Progenitor cell of endocrine pancreas (in vitro differentiated cells): ENCODE results near the gene STAT4. TPM values are rescaled to one million over a fixed set of nuclear protein-coding genes. Genes with fewer than 3 reads are reported as not detected.

Source experiments
- DNase-seq: peaks from one replicate; pipeline ENCODE4 v3.0.0; 2021; ENCODE audit warnings: low spot score; ENCODE audit not compliant: unreplicated experiment
- H3K27ac Mint-ChIP-seq: 2 replicates; pipeline ENCODE4 v1.8.0; 2021; ENCODE audit warnings: mild to moderate bottlenecking, moderate library complexity, mixed read lengths
- H3K27me3 Mint-ChIP-seq: 2 replicates; pipeline ENCODE4 v1.8.0; 2021; ENCODE audit warnings: mixed read lengths
- H3K36me3 Mint-ChIP-seq: 2 replicates; pipeline ENCODE4 v1.8.0; 2022; ENCODE audit warnings: mixed read lengths; ENCODE audit not compliant: insufficient read depth
- H3K4me1 Mint-ChIP-seq: 2 replicates; pipeline ENCODE4 v1.8.0; 2021; ENCODE audit warnings: low read depth, mixed read lengths
- H3K4me3 Mint-ChIP-seq: 2 replicates; pipeline ENCODE4 v1.8.0; 2021; ENCODE audit warnings: low read depth, mild to moderate bottlenecking, moderate library complexity, mixed read lengths
- H3K9me3 Mint-ChIP-seq: 2 replicates; pipeline ENCODE4 v1.8.0; 2021; ENCODE audit warnings: low read depth, mixed read lengths
- total RNA-seq: library from RNA; stranded (reverse); gene quantifications from 2 replicates; pipeline ENCODE4 v1.2.1, GENCODE V29; 2021
- TF ChIP-seq, protein P1 (sequence below): fragments of 200-600 bp; sonication (generic); IDR thresholded peaks from one replicate; pipeline ENCODE4 v1.5.0; 2021; ENCODE audit warnings: antibody characterized with exemption, mild to moderate bottlenecking; ENCODE audit not compliant: unreplicated experiment

STAT4 gene
- total RNA-seq, 1 donor from 2014 or later, result 18.8 TPM

DNA sequence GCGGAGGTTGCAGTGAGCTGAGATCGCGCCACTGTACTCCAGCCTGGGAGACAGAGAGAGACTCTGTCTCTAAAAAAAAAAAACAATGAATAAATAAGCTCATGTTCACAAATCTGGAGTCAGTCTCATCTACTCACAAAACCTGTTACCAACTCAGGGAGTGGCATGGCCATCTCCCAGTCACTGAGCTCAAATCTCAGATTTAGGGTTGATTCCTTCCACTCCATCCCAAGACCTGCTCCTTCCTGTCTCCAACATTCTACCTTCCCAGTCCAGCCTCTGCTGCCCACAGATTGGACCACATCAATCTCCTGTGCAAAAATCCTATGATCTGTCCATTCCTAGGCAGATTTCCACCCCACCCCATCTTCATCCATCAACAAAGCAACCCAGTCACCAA, 138.4 kb downstream of the STAT4 start:
- Mint-ChIP-seq H3K36me3 (peaks cover 18% of the 10 kb centered on the region), H3K4me3 (no peak overlapping the region), H3K9me3 (no peaks in the 10 kb centered on the region), H3K4me1 (peaks cover 14% of the 10 kb centered on the region), H3K27ac (no peak overlapping the region), H3K27me3 (no peaks in the 10 kb centered on the region)
- TF ChIP-seq, protein P1, sequence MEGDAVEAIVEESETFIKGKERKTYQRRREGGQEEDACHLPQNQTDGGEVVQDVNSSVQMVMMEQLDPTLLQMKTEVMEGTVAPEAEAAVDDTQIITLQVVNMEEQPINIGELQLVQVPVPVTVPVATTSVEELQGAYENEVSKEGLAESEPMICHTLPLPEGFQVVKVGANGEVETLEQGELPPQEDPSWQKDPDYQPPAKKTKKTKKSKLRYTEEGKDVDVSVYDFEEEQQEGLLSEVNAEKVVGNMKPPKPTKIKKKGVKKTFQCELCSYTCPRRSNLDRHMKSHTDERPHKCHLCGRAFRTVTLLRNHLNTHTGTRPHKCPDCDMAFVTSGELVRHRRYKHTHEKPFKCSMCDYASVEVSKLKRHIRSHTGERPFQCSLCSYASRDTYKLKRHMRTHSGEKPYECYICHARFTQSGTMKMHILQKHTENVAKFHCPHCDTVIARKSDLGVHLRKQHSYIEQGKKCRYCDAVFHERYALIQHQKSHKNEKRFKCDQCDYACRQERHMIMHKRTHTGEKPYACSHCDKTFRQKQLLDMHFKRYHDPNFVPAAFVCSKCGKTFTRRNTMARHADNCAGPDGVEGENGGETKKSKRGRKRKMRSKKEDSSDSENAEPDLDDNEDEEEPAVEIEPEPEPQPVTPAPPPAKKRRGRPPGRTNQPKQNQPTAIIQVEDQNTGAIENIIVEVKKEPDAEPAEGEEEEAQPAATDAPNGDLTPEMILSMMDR, result no peak
- no peak for DNase-seq

DNA sequence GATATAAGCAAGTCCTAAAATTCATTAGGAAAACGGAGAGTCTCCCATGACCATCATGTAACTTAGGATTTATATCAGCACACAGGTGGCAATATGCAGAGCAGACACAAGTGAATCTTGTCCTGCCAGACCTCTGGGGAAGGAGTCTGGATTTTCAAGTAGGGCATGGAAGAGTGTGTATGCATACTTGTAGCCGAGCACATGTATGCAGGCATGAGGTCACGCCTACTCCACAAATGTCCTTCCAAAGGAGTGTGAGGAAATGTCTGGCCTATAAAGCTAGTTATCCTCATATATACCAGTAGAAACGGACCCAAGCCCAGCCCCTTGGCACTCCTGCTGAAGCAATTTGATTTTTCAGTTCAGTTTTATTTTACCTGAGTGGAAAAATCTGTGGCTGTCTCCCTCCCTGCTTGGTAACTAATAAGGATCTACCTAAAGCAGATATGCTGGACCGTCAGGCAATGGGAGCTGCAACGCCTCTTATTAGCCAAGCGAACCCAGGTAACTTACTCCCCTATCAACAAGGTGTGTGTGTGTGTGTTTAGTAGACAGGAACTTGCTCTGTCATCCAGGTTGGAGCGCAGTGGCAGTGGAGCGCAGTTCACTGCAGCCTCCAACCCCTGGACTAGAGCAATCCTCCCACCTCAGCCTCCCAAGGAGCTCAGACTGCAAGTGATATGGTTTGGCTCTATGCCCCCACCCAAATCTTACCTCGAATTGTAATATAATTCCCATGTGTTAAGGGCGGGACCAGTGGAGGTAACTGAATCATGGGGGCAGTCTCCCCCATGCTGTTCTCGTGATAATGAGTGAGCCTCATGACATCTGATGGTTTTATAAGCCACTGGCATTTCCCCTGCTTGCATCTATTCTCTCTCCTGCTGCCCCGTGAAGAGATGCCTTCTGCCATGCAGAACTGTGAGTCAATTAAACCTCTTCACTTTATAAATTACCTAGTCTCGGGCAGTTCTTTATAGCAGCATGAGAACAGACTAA, 139.6 kb downstream of the STAT4 start:
- H3K4me1 Mint-ChIP-seq, result peaks cover 18% of the 10 kb centered on the region
- DNase-seq, result no peak
- no peak overlapping the region for H3K27ac Mint-ChIP-seq
- peaks cover 28% of the 10 kb centered on the region for H3K36me3 Mint-ChIP-seq
- H3K27me3 Mint-ChIP-seq, result no peaks in the 10 kb centered on the region
- TF ChIP-seq, protein P1, result no peak
- H3K4me3 Mint-ChIP-seq, result no peak overlapping the region
- H3K9me3 Mint-ChIP-seq, result no peaks in the 10 kb centered on the region

DNA sequence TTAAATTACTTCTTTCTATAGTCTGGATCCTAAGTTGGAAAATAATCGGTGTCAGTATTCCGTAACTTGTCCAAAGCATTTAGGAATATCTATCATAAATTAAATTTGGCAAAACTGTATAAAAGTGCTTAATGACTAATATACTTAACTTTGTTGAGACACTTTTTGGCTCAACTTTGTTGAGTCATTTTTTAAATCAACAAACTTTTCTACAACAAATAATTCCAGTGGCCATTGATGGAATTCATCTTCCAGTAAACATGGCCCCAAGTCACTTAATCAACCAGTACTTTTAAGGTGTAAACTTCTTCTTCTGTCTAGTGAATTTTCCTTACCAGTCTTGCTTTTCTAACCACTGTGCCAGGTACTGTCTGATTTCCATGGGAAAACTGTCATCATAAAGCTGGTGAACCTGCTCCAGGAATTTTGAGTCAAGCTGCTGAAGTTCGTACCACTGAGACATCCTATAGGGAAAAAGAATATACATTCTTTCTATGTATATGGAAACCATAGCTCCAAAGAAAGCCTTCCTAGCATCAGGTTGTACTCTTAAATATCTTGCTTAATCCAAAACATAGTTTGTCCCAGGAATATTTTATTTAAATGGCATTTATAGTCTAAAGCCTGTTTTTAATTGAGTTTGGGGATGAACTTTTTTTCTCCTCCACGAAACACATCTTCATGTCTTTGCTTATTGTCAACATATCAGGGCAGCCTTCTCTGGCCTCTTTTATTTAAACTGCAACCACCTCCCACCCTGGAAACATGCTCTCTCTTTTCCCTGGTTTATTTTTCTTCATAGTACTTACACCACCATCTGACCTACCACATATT, 141.0 kb downstream of the STAT4 start:
- Mint-ChIP-seq H3K27me3 (no peaks in the 10 kb centered on the region), H3K4me3 (peak overlapping the region; percentile 31), H3K36me3 (peaks cover 35% of the 10 kb centered on the region), H3K4me1 (peaks cover 18% of the 10 kb centered on the region), H3K9me3 (no peaks in the 10 kb centered on the region), H3K27ac (no peak overlapping the region)
- TF ChIP-seq, protein P1, result no peak
- no peak for DNase-seq

DNA sequence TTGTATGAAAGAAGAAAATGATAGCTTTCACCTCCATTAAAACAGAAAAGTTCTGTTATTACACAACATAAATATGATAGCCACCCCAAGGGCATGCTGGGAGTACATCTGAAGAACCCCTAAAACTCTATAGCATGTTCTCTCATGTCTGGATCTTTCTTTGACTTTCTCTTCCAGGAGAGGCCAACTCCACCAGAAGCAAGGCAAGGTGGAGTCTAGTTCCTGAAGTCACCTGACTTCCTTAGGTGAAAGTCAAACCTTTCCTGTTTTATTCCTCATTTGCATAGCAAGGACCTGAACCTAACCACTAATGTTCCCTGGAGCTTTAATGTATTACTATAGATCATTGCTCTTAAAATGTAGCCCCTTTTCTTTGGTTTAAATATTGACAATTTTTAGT, 142.5 kb downstream of the STAT4 start:
- Mint-ChIP-seq H3K36me3 (peaks cover 50% of the 10 kb centered on the region), H3K4me3 (no peak overlapping the region), H3K4me1 (peaks cover 18% of the 10 kb centered on the region), H3K27ac (no peak overlapping the region), H3K27me3 (no peaks in the 10 kb centered on the region), H3K9me3 (no peaks in the 10 kb centered on the region)
- TF ChIP-seq, protein P1, result no peak
- DNase-seq, result no peak
